NCI-H774 (cell line): ENCODE results near the gene ANO6.

Experiments used
- DNase-seq: peaks from one replicate; lab custom pipeline; 2025; lab: John Stamatoyannopoulos, UW

The ANO6 gene

DNA sequence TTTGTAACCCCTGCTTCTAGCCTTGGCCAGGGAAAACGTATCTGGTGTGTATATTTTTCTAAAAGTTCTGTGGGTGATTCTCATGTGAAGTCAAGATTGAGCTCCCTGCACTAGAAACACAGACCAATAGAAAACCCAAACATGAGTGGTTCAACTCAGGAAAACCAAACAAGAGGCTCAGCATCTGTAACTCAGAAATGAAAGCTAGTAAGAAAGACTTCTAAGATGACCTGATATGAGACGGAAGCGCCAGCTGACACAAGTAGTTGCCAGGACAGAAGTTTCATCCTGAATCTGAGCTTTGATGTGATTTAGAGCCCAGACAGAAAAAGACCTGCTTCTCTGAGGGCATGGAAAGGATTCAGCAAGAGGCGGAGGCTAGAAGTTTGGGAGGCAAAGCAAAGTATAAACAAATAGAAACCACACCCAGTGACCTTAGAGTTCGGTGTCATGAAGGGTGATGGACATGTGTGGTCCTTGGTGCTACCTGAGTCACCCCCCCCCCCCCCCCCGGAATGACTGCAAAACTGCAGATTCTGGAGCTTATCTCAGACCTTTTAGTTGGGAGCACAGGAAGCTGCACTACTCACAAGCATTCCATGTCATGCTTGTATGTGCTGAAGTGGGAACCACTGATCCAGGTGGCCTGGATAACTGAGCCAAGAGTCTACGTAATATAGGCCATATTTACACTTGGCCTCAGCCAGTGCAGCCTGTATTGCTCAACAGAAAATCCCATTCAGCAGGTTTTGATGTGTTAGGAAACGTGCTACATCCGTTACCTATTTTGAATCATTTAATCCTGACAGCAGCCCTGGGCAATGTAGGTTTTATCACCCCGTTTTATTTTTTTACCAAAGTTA lies 191.3 kb downstream of the ANO6 start:
- DNase-seq: peak; percentile 34

DNA sequence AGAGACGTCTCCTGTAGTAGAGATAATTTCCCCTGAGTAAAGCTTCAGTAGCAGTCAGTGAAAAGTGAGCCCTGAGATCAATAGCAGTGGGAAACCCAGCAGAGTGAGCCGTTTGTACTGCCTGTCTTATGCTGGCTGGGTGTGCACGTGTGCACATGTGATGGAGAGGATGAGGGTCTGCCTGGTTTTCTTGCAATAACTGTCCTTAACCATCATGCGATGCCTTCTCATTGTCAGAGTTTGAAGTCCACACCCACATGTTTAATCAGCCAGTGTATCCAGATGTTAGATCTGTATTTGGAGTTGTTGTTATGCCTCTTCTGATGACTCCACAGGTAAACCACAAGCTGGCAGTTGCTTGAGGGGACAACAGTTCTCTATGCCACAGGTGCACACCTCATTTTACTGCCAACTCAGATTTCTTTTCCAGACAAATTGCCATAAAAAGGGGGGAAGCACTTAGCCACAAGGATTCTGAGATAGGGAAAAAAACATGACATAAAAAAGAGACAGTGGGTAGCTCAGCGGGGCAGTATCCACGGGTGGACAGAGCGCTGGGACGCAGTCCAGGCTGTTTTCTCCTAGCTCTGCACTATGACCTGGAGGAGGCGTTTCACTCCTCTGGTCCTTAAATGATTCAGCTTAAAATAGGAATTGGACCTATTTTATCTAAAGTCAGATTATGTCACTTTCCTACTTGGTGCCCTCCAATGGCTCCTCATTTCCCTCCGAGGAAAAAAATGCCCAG lies 192.3 kb downstream of the ANO6 start:
- DNase-seq: no peak

DNA sequence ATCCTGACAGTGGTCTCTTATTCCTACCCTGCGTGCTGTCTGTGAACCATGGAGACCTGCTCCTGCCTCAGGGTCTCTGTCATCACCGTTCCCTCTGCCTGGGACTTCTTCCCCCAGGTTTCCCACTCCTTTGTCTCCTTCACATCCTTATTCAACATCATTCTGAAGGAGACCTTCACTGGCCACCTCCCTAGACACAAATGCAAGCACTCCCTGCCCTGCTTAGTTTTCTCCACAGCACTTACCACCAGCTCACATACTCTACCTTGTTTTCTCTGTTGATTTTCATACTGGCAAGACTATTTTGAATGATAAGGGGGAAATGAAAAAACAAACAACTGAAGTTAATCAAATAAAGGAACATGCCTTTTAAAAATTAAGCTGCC lies 192.8 kb downstream of the ANO6 start:
- DNase-seq: no peak

DNA sequence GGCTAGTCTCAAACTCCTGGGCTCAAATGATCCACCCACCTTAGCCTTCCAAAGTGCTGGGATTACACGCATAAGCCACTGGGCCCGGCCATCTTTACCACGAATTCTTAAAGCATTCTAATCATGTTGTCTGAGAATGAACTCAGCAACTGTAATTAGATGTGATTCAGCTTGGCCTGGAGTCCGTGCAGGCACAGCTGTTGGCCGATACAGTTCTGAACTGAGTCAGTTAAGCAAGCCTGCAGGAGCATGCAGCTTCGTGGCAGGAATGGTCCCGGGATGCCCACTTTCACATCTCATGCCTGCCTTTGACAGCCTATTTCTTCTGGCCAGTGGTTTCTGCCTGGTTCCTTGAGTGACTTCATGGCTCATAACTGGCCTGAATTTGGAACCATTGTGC lies 194.1 kb downstream of the ANO6 start:
- no peak for DNase-seq

DNA sequence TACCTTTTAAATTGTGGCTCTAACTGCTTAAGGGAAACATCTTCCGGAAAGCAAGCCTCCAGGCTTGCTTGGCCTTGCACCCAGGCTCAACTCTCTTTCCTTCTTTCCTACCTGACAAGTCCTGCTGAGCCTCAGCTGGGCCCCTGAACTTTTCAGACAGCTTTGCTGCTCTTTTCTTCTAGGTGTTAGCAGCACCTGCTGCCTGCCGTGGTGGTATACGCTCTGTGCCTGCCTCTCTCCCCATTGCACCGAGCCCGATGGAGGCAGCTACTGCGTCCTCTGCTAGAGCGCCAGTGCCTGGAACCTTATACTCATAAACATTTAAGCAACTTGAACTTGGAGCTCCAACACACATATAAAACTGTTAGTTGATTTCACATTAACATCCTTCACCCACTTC lies 195.7 kb downstream of the ANO6 start:
- DNase-seq: no peak

DNA sequence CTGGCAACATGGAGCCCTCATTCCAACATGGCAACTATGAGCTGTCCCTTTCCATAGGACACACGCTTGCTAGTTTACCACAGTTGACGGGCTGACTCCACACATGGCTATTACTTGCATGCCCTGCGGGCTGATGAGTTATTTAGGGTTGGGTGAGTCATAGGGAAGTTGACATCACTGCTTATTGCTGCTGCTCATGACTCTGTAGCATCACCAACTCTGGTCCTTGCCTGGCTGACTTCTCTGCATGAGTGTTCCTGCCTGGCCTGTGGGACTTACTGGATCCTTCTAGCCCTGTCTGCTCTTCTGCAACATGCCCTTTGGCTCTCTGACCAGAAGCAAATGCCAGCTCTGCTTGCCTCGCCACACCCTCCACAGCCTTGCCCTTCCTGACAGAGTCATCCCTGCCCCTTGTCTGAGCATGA lies 199.5 kb downstream of the ANO6 start:
- no peak for DNase-seq

- DNase-seq: no peak
Observed at GRCh38 chr12:45416126-45416525, 200.2 kb downstream of the ANO6 start.

DNA sequence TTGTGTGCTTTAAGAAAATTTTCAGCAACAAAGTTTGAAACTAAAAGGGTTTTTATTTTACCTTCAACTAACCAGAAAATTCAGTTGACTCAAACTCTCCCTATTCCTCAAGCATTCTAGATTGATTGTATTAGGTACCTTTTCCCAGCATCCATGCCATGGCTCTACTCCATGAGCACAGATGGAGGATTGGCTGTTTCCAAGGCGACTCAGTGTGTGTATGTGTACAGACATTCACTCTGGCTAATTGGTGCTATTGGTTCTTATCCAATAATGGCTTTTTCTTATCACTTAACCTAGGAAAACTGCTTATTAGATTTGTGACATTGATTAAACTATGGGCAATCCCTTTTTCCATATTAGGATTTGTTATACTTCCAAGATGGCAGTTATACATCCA lies 202.6 kb downstream of the ANO6 start:
- no peak for DNase-seq

DNA sequence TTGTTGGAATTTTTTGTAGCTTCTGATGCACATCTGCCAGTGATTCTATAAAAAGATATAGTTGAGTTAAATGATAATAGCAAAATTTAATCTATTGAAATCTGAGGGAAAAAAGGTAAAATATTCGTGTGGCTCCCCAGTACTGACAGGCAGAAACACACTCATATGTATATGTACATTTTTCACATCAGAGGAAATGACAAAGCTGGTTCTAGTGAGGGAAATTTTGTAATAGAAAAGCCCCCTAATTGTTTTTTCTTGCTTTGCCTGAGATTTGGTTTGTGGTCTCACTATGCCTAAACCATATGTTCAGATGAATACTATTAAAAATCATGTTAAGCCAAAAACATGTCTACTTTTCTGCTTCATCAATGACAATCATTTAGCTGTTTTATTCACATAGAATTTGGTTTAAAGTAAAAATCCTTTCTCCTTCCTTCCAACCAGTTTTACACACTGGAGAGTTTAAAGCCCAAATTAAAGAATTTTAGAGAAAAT lies 203.5 kb downstream of the ANO6 start:
- DNase-seq: no peak

DNA sequence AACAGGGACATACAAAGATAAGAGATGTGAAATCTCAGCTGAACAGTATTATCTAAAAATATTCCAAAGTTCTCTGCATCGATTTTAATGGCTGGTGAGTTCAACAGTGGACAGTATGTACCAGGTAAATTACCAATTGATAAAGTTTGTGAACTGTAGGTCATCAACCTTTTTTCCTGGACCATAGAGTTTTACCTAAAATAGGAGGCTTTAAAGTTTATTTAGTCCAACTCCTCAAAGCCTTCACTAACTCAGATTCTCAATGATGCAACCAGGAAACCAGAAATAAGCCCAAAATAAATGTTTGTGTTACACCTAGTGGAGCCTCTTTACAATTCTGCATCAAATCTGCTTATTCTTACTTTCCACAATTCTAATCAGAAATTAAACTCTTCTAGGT lies 205.8 kb downstream of the ANO6 start:
- no peak for DNase-seq

DNA sequence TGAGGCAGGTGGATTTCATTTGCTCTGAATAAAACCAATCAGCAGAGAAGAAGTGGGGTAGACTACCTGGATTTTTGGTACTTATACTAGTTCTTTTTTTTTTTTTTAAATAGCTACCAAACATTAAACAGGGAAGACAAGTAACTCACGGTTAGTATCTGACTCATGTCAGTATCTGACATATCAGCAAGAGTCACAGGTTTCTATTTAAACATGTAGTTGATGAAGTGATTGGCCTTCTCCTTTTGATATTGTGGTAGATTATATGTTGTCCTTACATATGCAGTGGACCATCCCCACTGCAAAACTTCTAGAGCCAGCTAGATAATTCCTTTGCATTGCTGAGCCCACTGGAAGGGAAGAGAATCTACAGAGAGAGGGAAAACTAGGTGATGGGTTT lies 208.0 kb downstream of the ANO6 start:
- no peak for DNase-seq

DNA sequence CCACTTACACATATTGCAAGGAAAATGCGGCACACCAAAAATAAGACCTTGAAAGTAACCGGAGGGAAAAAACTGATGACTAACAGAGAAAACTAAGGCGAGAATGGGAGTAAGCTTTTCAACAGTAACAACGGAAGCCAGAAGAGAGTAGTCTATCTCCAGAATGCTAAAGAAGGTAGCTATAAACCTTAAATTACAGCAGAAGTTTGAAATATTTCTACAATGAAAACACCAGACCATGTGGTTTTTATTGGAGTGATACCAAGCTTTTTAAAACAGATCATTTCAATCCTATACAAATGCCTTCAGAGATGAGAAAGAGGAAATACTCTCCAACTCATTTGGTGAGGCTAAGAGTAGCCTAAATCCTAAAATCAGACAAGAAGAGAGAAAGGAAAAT lies 209.5 kb downstream of the ANO6 start:
- DNase-seq: no peak

DNA sequence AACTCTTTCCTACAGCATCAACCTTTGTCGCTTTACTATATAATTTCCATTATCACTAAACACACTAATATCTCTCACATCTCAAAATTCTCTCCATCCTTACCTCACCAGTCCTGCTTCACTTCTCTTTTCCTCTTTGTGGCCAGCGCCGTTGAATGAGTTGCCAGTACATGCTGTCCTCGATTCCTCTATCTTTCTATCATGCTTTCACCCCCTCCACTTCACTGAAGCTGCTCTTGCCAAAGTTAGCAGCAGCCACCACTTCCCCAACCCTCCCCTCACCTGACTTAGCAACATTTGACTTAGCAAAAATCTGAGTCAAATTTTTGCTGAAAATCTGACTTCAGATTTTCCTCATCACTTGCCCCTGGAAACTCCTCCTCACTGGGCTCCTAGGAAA lies 210.4 kb downstream of the ANO6 start:
- DNase-seq: no peak

GRCh38 chr12:45427042-45427441 lies 211.1 kb downstream of the ANO6 start:
- DNase-seq: no peak

DNA sequence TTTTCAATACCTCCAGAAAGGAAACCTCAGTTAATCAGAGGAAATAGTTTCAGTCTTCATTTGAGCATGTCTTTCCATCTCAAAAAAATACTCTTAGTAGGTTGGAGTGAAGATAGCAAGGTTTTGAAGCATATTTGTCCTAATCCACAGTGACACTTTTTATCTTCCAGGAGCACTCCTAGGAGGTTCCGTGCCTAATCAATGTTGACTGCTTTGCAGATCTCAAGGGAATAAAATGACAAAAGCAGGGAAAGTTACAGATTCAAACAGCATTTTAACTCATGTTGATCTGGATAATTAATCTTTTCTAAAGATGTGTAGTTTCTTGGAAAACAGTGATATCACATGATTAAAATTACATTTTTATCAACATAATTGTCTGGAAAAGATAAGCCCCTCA lies 213.9 kb downstream of the ANO6 start:
- DNase-seq: no peak

GRCh38 chr12:45431126-45431525 lies 215.2 kb downstream of the ANO6 start:
- DNase-seq: no peak

DNA sequence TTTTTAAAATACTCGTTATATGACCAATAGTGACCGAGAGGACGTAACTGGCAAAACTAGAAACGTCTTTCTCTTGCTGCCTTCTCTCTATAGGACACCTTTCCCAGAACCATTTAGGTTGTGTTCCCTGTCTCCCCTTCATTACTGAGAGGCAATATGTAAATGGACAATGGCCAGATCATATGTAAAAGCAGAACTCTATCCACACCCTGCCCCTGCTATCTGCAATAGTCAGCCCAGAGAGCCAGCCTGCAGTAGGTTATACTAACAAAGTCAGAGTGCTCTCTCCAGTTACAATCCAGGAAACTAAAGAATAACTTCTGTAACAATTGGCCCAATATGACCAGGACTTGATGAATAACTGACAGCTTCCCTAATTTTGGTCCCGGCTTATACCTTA lies 216.8 kb downstream of the ANO6 start:
- no peak for DNase-seq

GRCh38 chr12:45433441-45433868 lies 217.6 kb downstream of the ANO6 start:
- no peak for DNase-seq

GRCh38 chr12:45434094-45434493 lies 218.2 kb downstream of the ANO6 start:
- no peak for DNase-seq

DNA sequence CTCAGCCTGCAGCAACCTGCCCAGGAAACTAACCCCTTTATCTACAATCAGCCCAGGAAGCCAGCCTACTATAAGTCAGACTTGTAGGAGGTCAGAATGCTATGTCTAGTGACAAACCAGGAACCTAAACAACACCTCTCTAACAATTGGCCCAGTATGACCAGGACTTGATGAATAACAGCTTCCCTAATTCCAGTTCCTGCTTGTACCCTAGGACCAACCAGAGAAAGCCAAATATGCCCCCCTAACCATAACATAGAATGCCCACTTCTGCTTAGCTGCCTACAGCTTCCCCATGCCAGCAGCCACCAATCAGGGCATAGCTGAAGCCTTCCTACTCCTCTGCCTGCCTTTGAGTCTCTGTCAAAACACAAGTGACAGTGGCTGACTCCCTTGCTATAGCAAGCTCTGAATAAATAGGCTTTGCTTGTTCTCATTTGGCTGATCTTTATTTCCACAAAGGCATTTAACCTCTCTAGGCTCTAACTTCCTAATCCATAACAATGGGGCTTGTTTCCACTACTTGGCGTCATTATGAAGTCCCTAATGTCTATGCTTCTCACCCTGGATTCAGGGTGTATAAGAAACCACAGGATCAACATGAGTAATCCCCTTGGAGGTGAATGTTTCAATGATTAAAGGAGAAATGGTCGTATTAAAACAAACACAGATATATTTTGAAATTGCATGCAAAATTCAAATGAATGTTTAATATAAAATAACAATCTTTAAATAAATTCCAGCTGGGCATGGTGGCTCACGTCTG lies 220.2 kb downstream of the ANO6 start:
- DNase-seq: no peak

- no peak for DNase-seq
Observed at GRCh38 chr12:45439039-45439438, 223.1 kb downstream of the ANO6 start.

GRCh38 chr12:45446013-45446412 lies 230.1 kb downstream of the ANO6 start:
- no peak for DNase-seq

GRCh38 chr12:45458238-45458637 lies 242.3 kb downstream of the ANO6 start:
- DNase-seq: no peak
